ENCODE data around the gene MRTFB. TPM values are rescaled to one million over a fixed set of nuclear protein-coding genes. Genes with fewer than 3 reads are reported as not detected.

The MRTFB gene
- total and polyA plus RNA-seq, 2 donors (not counting 3 experiments of a cell fraction or from before 2014, with no cell fraction given), result 19.6 to 49.5 TPM

DNA sequence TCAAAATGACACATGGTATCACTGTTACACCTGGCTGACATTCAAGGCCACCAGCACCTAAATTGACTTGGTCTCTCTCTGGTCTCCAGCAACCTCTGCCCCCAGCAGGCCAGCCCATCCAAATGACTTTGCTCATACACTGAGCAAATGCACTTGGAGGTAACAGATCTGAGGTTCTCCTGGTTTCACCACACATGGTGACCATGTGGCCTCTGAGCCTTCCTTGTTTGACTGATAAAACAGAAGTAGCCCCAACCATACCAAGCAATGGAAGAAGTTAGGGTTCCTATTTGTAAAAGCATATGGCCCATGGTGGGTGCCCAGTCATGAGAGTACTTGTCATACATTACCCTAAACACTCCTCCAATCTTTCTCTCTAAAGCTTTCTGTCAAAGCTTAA lies 181.7 kb downstream of the MRTFB start:
- no peaks in the 10 kb centered on the region for H3K27me3 ChIP-seq (ENCODE audit: control insufficient read depth in 2 of 2, insufficient read depth in 2 of 2, low read length in 2 of 2)
- intact Hi-C loops (cut with micrococcal nuclease), result loop anchor here (5.0 kb wide), 1 partner anchor 49 kb away; no protein-coding TSS in a partner anchor
- ChIA-PET POLR2A (no interaction called here), CTCF (no interaction called here)
- no peak overlapping the region for H3K4me2 ChIP-seq (ENCODE audit: insufficient read depth, low read length)
- peaks cover 6 to 25% of the 10 kb centered on the region in 2 experiments for H3K36me3 ChIP-seq (ENCODE audit: control insufficient read depth in 2 of 2, extremely low read depth in 1 of 2, insufficient read depth in 2 of 2, low read length in 2 of 2)
- DNase-seq (ENCODE audit: low read depth, low spot score) (no peak), FAIRE-seq (no peak)
- dilution Hi-C loops (cut with MboI; ENCODE audit: extremely low pct_ligation_motif_present, low sequenced_read_pairs), result no loop called here
- H3K9ac ChIP-seq (replicated peaks; ENCODE audit: extremely low read depth, insufficient read depth, low read length), result no peak overlapping the region
- TF ChIP-seq POLR2A (IDR thresholded peaks at IDR 0.05; ENCODE audit: low read depth, low read length) (no peak), POLR2AphosphoS5 (IDR thresholded peaks at IDR 0.05; ENCODE audit: insufficient read depth, low read depth, low read length) (no peak), GATA2 (IDR thresholded peaks at IDR 0.05; ENCODE audit: insufficient read depth, insufficient read length, low read depth, low read length) (no peak), JUN (IDR thresholded peaks at IDR 0.05; ENCODE audit: borderline replicate concordance, insufficient read depth, insufficient read length, low read depth) (no peak), EZH2 (IDR thresholded peaks at IDR 0.05; ENCODE audit: borderline replicate concordance, low read depth, low read length, severe bottlenecking) (no peak), FOS (IDR thresholded peaks at IDR 0.05; ENCODE audit: borderline replicate concordance, insufficient read depth, low read length) (no peak), MYC (IDR thresholded peaks at IDR 0.05; ENCODE audit: low read depth, low read length) (no peak)
- TF ChIP-seq, protein P1, sequence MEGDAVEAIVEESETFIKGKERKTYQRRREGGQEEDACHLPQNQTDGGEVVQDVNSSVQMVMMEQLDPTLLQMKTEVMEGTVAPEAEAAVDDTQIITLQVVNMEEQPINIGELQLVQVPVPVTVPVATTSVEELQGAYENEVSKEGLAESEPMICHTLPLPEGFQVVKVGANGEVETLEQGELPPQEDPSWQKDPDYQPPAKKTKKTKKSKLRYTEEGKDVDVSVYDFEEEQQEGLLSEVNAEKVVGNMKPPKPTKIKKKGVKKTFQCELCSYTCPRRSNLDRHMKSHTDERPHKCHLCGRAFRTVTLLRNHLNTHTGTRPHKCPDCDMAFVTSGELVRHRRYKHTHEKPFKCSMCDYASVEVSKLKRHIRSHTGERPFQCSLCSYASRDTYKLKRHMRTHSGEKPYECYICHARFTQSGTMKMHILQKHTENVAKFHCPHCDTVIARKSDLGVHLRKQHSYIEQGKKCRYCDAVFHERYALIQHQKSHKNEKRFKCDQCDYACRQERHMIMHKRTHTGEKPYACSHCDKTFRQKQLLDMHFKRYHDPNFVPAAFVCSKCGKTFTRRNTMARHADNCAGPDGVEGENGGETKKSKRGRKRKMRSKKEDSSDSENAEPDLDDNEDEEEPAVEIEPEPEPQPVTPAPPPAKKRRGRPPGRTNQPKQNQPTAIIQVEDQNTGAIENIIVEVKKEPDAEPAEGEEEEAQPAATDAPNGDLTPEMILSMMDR (IDR thresholded peaks at IDR 0.05; ENCODE audit: extremely low read depth in 1 of 2, insufficient read depth in 1 of 2, low read depth in 1 of 2, low read length in 2 of 2), result no peak
- TF ChIP-seq, protein P2, sequence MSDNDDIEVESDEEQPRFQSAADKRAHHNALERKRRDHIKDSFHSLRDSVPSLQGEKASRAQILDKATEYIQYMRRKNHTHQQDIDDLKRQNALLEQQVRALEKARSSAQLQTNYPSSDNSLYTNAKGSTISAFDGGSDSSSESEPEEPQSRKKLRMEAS (IDR thresholded peaks at IDR 0.05; ENCODE audit: insufficient read depth, insufficient read length), result no peak
- no TSS peak for BruUV-seq (replicated peaks)
- H2AFZ ChIP-seq (ENCODE audit: low read depth, low read length), result no peak overlapping the region
- no peaks in the 10 kb centered on the region for H3K79me2 ChIP-seq (ENCODE audit: control insufficient read depth, insufficient read depth, low read length)
- H3K4me3 ChIP-seq (replicated peaks in 1 of 3; ENCODE audit: insufficient read depth in 1 of 3, low read depth in 1 of 3, low read length in 3 of 3), result no peak overlapping the region
- H3K9me3 ChIP-seq (replicated peaks; ENCODE audit: control insufficient read depth, insufficient read depth, low read length), result no peaks in the 10 kb centered on the region
- no peaks in the 10 kb centered on the region for H3K4me1 ChIP-seq (ENCODE audit: control insufficient read depth, extremely low read depth, insufficient read depth, low read length)
- H3K27ac ChIP-seq (ENCODE audit: insufficient read depth, low read depth, low read length), result no peak overlapping the region
- no peaks in the 10 kb centered on the region for H3K9me1 ChIP-seq (replicated peaks; ENCODE audit: control insufficient read depth, extremely low read depth, insufficient read depth, low read length)
- H4K20me1 ChIP-seq (replicated peaks; ENCODE audit: control insufficient read depth, extremely low read depth, insufficient read depth, low read length), result no peaks in the 10 kb centered on the region

Measured in endothelial cell of umbilical vein (primary cell).